HepG2 (cell line): Measurements from ENCODE around the gene ATRAID. TPM values are rescaled to one million over a fixed set of nuclear protein-coding genes. Genes with fewer than 3 reads are reported as not detected.

Experiments
- ARID5B ChIP-seq: IDR thresholded peaks from 2 replicates; pipeline ENCODE4 v1.4.0; 2020; ENCODE audit warnings: mild to moderate bottlenecking, missing genetic modification reagents
- ATF2 ChIP-seq: sonication (generic); formaldehyde crosslinking; IDR thresholded peaks from 2 replicates; pipeline ENCODE4 v1.4.0; 2020; ENCODE audit warnings: missing genetic modification reagents
- CBX5 ChIP-seq: sonication (generic); formaldehyde crosslinking; IDR thresholded peaks from 2 replicates; pipeline ENCODE4 v1.4.0; 2020; ENCODE audit warnings: missing genetic modification reagents, borderline replicate concordance
- DR1 ChIP-seq: sonication (generic); formaldehyde crosslinking; IDR thresholded peaks from 2 replicates; pipeline ENCODE4 v1.8.0; 2021; ENCODE audit warnings: mild to moderate bottlenecking, missing genetic modification reagents, inconsistent platforms
- KLF16 ChIP-seq, 2 experiments: sonication (generic) in 1 of 2; formaldehyde crosslinking in 1 of 2; IDR thresholded peaks; 2 replicates each; pipeline versions ENCODE4 v1.6.1 to v1.8.0; 2016 to 2023; ENCODE audit warnings: missing genetic modification reagents in 2 of 2, missing compliant biosample characterization in 1 of 2
- LRRFIP1 ChIP-seq: sonication (generic); formaldehyde crosslinking; conservative IDR thresholded peaks from 2 replicates; pipeline ENCODE4 v1.4.0; 2020; ENCODE audit warnings: missing genetic modification reagents
- MXD1 ChIP-seq: sonication (generic); formaldehyde crosslinking; IDR thresholded peaks from 2 replicates; pipeline ENCODE4 v1.4.0; 2020; ENCODE audit warnings: mild to moderate bottlenecking, missing genetic modification reagents
- NBN ChIP-seq: fragments of 450-650 bp; conservative IDR thresholded peaks from 2 replicates; pipeline ENCODE4 v1.6.1; 2017
- PRMT3 ChIP-seq: sonication (generic); formaldehyde crosslinking; IDR thresholded peaks from 2 replicates; pipeline ENCODE4 v1.8.1; 2022; ENCODE audit warnings: low read depth, mild to moderate bottlenecking, moderate library complexity, missing genetic modification reagents, borderline replicate concordance
- REL ChIP-seq: sonication (generic); formaldehyde crosslinking; conservative IDR thresholded peaks from 2 replicates; pipeline ENCODE4 v1.8.0; 2022; ENCODE audit warnings: mild to moderate bottlenecking, missing genetic modification reagents, moderate library complexity
- SKIL ChIP-seq: sonication (generic); formaldehyde crosslinking; IDR thresholded peaks from 2 replicates; pipeline ENCODE4 v1.8.0; 2022; ENCODE audit warnings: missing genetic modification reagents, mild to moderate bottlenecking, moderate library complexity, borderline replicate concordance
- SMAD3 ChIP-seq: sonication (generic); formaldehyde crosslinking; IDR thresholded peaks from 2 replicates; pipeline ENCODE4 v1.4.0; 2020; ENCODE audit warnings: missing genetic modification reagents
- TCF12 ChIP-seq, 2 experiments: fragments of 450-650 bp in 1 of 2; sonication (generic) in 1 of 2; formaldehyde crosslinking in 1 of 2; IDR thresholded peaks; 2 replicates each; pipeline versions ENCODE4 v1.6.1 to v1.8.0; 2017 to 2022; ENCODE audit warnings: antibody characterized with exemption in 1 of 2, mild to moderate bottlenecking in 1 of 2, missing genetic modification reagents in 1 of 2, moderate library complexity in 1 of 2
- ZNF12 ChIP-seq: sonication (generic); formaldehyde crosslinking; IDR thresholded peaks from 2 replicates; pipeline ENCODE4 v1.5.0; 2020; ENCODE audit warnings: missing genetic modification reagents
- ZNF577 ChIP-seq: sonication (generic); formaldehyde crosslinking; IDR thresholded peaks from 2 replicates; pipeline ENCODE4 v1.4.0; 2020; ENCODE audit warnings: mild to moderate bottlenecking, low read depth, missing genetic modification reagents, borderline replicate concordance
- ZNF589 ChIP-seq: sonication (generic); formaldehyde crosslinking; conservative IDR thresholded peaks from 2 replicates; pipeline ENCODE4 v1.8.0; 2022; ENCODE audit warnings: mild to moderate bottlenecking, moderate library complexity, missing genetic modification reagents
- ZNF883 ChIP-seq: sonication (generic); formaldehyde crosslinking; IDR thresholded peaks from 2 replicates; pipeline ENCODE4 v1.5.1; 2020; ENCODE audit warnings: mild to moderate bottlenecking, missing genetic modification reagents; ENCODE audit errors: not compliant biosample characterization
- ZSCAN9 ChIP-seq: IDR thresholded peaks from 2 replicates; pipeline ENCODE4 v1.6.1; 2016; ENCODE audit warnings: borderline replicate concordance
- polyA plus RNA-seq, 8 experiments: library from polyadenylated mRNA; depleted of rRNA in 3 of 8; stranded (reverse) in 7 of 8; unstranded in 1 of 8; fragments of >200 nt; fragmentation: Illumina TruSeq in 4 of 8; extraction: Trizol in 4 of 8; gene quantifications; 2 replicates each; pipeline versions ENCODE4 v1.2.1 to v1.2.3, GENCODE V29; 2011 to 2016; ENCODE audit warnings: low read depth in 4 of 8, missing spikeins in 1 of 8, mixed read lengths in 1 of 8; ENCODE audit not compliant: insufficient read depth in 1 of 8
- total RNA-seq, 5 experiments: library from RNA; depleted of rRNA; stranded (reverse); fragments of >200 nt; fragmentation: Illumina TruSeq; extraction: Trizol; gene quantifications; 2 replicates each; pipeline ENCODE4 v1.2.3, GENCODE V29; 2016; ENCODE audit warnings: low read depth in 1 of 5

Gene ATRAID
- total and polyA plus RNA-seq, 2 of the 13 experiments (the other 11 are each of a cell fraction or from before 2014, with no cell fraction given), result 207 to 382 TPM

GRCh38 chr2:27212626-27213471, 1.0 kb downstream of the ATRAID start (continued):
- TF ChIP-seq TCF12 (IDR thresholded peaks at IDR 0.05) (no peak), TCF12 (CRISPR knock-in tag; IDR thresholded peaks at IDR 0.05) (no peak), ZNF12 (CRISPR knock-in tag) (no peak), CBX5 (CRISPR knock-in tag) (no peak), NBN (no peak), LRRFIP1 (CRISPR knock-in tag) (no peak), ARID5B (CRISPR knock-in tag) (no peak), DR1 (CRISPR knock-in tag) (no peak), SMAD3 (CRISPR knock-in tag) (no peak), ZNF577 (CRISPR knock-in tag) (no peak), PRMT3 (CRISPR knock-in tag) (peak; percentile 19; the same call in 1 of the 2 replicates), ZNF589 (0 out of 2 replicates have a peak, but pooled peaks have one; percentile 12), KLF16 (CRISPR knock-in tag; IDR thresholded peaks at IDR 0.05) (no peak; a peak in 1 of 4 replicates), MXD1 (no peak), ATF2 (CRISPR knock-in tag) (no peak), ZNF883 (no peak), REL (CRISPR knock-in tag) (no peak), SKIL (CRISPR knock-in tag) (no peak), ZSCAN9 (no peak)
